Measurements from ENCODE around the gene ATPAF2. TPM values are rescaled to one million over a fixed set of nuclear protein-coding genes. Genes with fewer than 3 reads are reported as not detected.
A peak's percentile ranks its signal among the peaks of the same experiment; 100 is the strongest.

Gene ATPAF2
- total and polyA plus RNA-seq, 10 of the 15 experiments (the other 5 are each of a cell fraction or from before 2014, with no cell fraction given) = 6.5 to 33.0 (median 26.5) TPM

- TF ChIP-seq RELB (IDR thresholded peaks at IDR 0.05; ENCODE audit: low read depth) = peak; percentile 87
- no peak for TF ChIP-seq ZNF274 (IDR thresholded peaks at IDR 0.05; ENCODE audit: insufficient read depth, insufficient read length)
- peak; percentile 74 for TF ChIP-seq GATAD2B (conservative IDR thresholded peaks at IDR 0.05; ENCODE audit: low read depth)
- no peak for TF ChIP-seq CUX1 (IDR thresholded peaks at IDR 0.05; ENCODE audit: insufficient replicate concordance, low read depth, low read length)
- 0 out of 2 replicates have a peak, but pooled peaks have one; percentile 22 for TF ChIP-seq RUNX3 (IDR thresholded peaks at IDR 0.05; ENCODE audit: low read length)
- no peak for TF ChIP-seq SUPT20H (IDR thresholded peaks at IDR 0.05; ENCODE audit: borderline replicate concordance, control insufficient read depth, low read depth, low read length)
- TF ChIP-seq RELA (IDR thresholded peaks at IDR 0.05; ENCODE audit: borderline replicate concordance, partially characterized antibody) = peak; percentile 94
- TF ChIP-seq MYC (IDR thresholded peaks at IDR 0.05; ENCODE audit: insufficient read depth, insufficient read length, insufficient replicate concordance, low read length, severe bottlenecking) = peak; percentile 64
- no peak for TF ChIP-seq REST (IDR thresholded peaks at IDR 0.05; ENCODE audit: low read depth, low read length)
- TF ChIP-seq TCF7 (IDR thresholded peaks at IDR 0.05; ENCODE audit: borderline replicate concordance) = no peak
- TF ChIP-seq SMARCA5 (IDR thresholded peaks at IDR 0.05) = no peak
- TF ChIP-seq YBX1 (IDR thresholded peaks at IDR 0.05) = no peak
- peak; percentile 81; the same call in 1 of the 2 replicates for TF ChIP-seq RCOR1 (conservative IDR thresholded peaks at IDR 0.05; ENCODE audit: low read depth, low read length)
- TF ChIP-seq NRF1 (conservative IDR thresholded peaks at IDR 0.05; ENCODE audit: low read depth, low read length) = peak; percentile 75
- no peak for TF ChIP-seq NR2C2 (IDR thresholded peaks at IDR 0.05; ENCODE audit: borderline replicate concordance, control insufficient read depth, insufficient read length, low read depth)
- TF ChIP-seq ZSCAN29 (IDR thresholded peaks at IDR 0.05) = no peak
- peak; percentile 92 for TF ChIP-seq PBX3 (IDR thresholded peaks at IDR 0.05; ENCODE audit: insufficient replicate concordance, low read depth, low read length)
- TF ChIP-seq HDAC6 (IDR thresholded peaks at IDR 0.05; ENCODE audit: unreplicated experiment) = no peak
Measured at GRCh38 chr17:18038861-18039534, at the start of gene ATPAF2, which contains the start of gene GID4 (continued).
